Keratinocyte (primary cell): ENCODE results near the gene TKT.

ENCODE experiments used
- EZH2 ChIP-seq: IDR thresholded peaks from one replicate; pipeline ENCODE4 v1.6.1; 2012; ENCODE audit warnings: inconsistent platforms, mild to moderate bottlenecking, low read length, moderate library complexity
- TF ChIP-seq, protein P1 (sequence below), 3 experiments: IDR thresholded peaks in 1 of 3; conservative IDR thresholded peaks in 1 of 3; optimal IDR thresholded peaks in 1 of 3; 2 replicates in 2 of 3; 3 replicates in 1 of 3; pipeline versions ENCODE3 to v1.5.1; 2011; ENCODE audit warnings: low read length in 3 of 3, mild to moderate bottlenecking in 3 of 3, moderate library complexity in 2 of 3, control low read depth in 1 of 3, inconsistent platforms in 1 of 3; ENCODE audit not compliant: insufficient read depth in 2 of 3; ENCODE audit errors: extremely low read depth in 1 of 3

DNA sequence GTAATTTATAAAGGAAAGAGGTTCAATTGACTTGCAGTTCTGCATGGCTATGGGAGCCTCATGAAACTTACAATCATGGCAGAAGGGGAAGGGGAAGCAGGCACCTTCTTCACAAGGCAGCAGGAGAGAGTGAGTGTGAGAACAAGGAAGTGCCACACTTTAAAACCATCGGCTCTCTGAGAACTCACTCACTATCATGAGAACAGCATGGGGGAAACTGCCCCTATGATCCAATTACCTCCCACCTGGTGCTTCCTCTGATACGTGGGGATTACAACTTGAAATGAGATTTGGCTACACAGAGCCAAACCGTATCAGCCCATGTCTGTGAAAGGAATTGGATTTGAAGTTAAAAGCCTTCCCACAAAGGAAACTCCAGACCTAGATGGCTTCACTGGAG is 39.1 kb downstream of the TKT start:
- TF ChIP-seq, protein P1, sequence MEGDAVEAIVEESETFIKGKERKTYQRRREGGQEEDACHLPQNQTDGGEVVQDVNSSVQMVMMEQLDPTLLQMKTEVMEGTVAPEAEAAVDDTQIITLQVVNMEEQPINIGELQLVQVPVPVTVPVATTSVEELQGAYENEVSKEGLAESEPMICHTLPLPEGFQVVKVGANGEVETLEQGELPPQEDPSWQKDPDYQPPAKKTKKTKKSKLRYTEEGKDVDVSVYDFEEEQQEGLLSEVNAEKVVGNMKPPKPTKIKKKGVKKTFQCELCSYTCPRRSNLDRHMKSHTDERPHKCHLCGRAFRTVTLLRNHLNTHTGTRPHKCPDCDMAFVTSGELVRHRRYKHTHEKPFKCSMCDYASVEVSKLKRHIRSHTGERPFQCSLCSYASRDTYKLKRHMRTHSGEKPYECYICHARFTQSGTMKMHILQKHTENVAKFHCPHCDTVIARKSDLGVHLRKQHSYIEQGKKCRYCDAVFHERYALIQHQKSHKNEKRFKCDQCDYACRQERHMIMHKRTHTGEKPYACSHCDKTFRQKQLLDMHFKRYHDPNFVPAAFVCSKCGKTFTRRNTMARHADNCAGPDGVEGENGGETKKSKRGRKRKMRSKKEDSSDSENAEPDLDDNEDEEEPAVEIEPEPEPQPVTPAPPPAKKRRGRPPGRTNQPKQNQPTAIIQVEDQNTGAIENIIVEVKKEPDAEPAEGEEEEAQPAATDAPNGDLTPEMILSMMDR (optimal IDR thresholded peaks at IDR 0.05 in 1 of 3, IDR thresholded peaks at IDR 0.05 in 1 of 3, conservative IDR thresholded peaks at IDR 0.05 in 1 of 3; ENCODE audit: extremely low read depth in 1 of 3, insufficient read depth in 2 of 3, low read length in 3 of 3): no peak
- TF ChIP-seq EZH2: no peak
